Astrocyte (in vitro differentiated cells and primary cell): Measurements from ENCODE around the gene RYR2. TPM values are rescaled to one million over a fixed set of nuclear protein-coding genes. Genes with fewer than 3 reads are reported as not detected.

ENCODE experiments used
- DNase-seq: peaks from one replicate; pipeline ENCODE4 v3.0.0-alpha.2; 2010; ENCODE audit warnings: low read depth
- FAIRE-seq: peaks from 2 replicates; lab custom pipeline; 2011; peaks lifted over from hg19 to GRCh38; lab: Jason Lieb, UNC
- H2AFZ ChIP-seq: 2 replicates; pipeline ENCODE4 v1.6.0; 2012; ENCODE audit warnings: low read depth, low read length, inconsistent platforms
- H3K27ac ChIP-seq: 2 replicates; pipeline ENCODE4 v1.5.1; 2011; ENCODE audit warnings: low read depth, low read length, inconsistent platforms
- H3K27me3 ChIP-seq: 2 replicates; pipeline ENCODE4 v1.6.0; 2011; ENCODE audit warnings: low read length, inconsistent platforms; ENCODE audit not compliant: insufficient read depth
- H3K36me3 ChIP-seq: 2 replicates; pipeline ENCODE4 v1.5.1; 2011; ENCODE audit warnings: low read length, inconsistent platforms; ENCODE audit not compliant: insufficient read depth
- H3K4me1 ChIP-seq: 2 replicates; pipeline ENCODE4 v1.5.1; 2011; ENCODE audit warnings: low read length, inconsistent platforms; ENCODE audit not compliant: insufficient read depth
- H3K4me2 ChIP-seq: 2 replicates; pipeline ENCODE4 v1.6.0; 2012; ENCODE audit warnings: low read length, inconsistent platforms
- H3K4me3 ChIP-seq: 2 replicates; pipeline ENCODE4 v1.5.1; 2011; ENCODE audit warnings: low read depth, mild to moderate bottlenecking, low read length, inconsistent platforms; ENCODE audit not compliant: insufficient read depth
- H3K79me2 ChIP-seq: 2 replicates; pipeline ENCODE4 v1.6.0; 2012; ENCODE audit warnings: mild to moderate bottlenecking, low read length, inconsistent platforms; ENCODE audit not compliant: insufficient read depth
- H3K9ac ChIP-seq: 2 replicates; pipeline ENCODE4 v1.6.0; 2012; ENCODE audit warnings: mild to moderate bottlenecking, low read length, inconsistent platforms
- H3K9me3 ChIP-seq: 2 replicates; pipeline ENCODE4 v1.5.1; 2012; ENCODE audit warnings: low read depth, mild to moderate bottlenecking, low read length, inconsistent platforms; ENCODE audit not compliant: insufficient read depth
- H4K20me1 ChIP-seq: 2 replicates; pipeline ENCODE4 v1.6.0; 2012; ENCODE audit warnings: low read length, inconsistent platforms; ENCODE audit not compliant: insufficient read depth
- H3K27ac Mint-ChIP-seq: one replicate; pipeline ENCODE4 v1.8.0; 2021; ENCODE audit warnings: mild to moderate bottlenecking, mixed read lengths; ENCODE audit not compliant: unreplicated experiment
- H3K27me3 Mint-ChIP-seq: one replicate; pipeline ENCODE4 v1.8.0; 2021; ENCODE audit warnings: low read depth, mixed read lengths; ENCODE audit not compliant: unreplicated experiment
- H3K36me3 Mint-ChIP-seq: one replicate; pipeline ENCODE4 v1.8.0; 2021; ENCODE audit warnings: low read depth, mixed read lengths; ENCODE audit not compliant: unreplicated experiment
- H3K4me1 Mint-ChIP-seq: one replicate; pipeline ENCODE4 v1.8.0; 2021; ENCODE audit warnings: low read depth, mixed read lengths; ENCODE audit not compliant: unreplicated experiment
- H3K4me3 Mint-ChIP-seq: one replicate; pipeline ENCODE4 v1.8.0; 2021; ENCODE audit warnings: mild to moderate bottlenecking, moderate library complexity, mixed read lengths; ENCODE audit not compliant: unreplicated experiment
- H3K9me3 Mint-ChIP-seq: one replicate; pipeline ENCODE4 v1.8.0; 2021; ENCODE audit warnings: mild to moderate bottlenecking, mixed read lengths; ENCODE audit not compliant: unreplicated experiment
- EZH2 ChIP-seq: IDR thresholded peaks from 2 replicates; pipeline ENCODE4 v1.6.1; 2012; ENCODE audit warnings: mild to moderate bottlenecking, low read length, inconsistent platforms; ENCODE audit not compliant: insufficient read depth
- total RNA-seq: library from RNA; stranded (reverse); gene quantifications from 2 replicates; pipeline ENCODE4 v1.2.1, GENCODE V29; 2021
- TF ChIP-seq, protein P1 (sequence below): IDR thresholded peaks from 2 replicates; pipeline ENCODE4 v1.5.1; 2011; ENCODE audit warnings: low read depth, mild to moderate bottlenecking, inconsistent platforms, low read length, moderate library complexity; ENCODE audit not compliant: insufficient read depth

RYR2 gene
- total RNA-seq, 1 donor from 2014 or later = 0.30 TPM

DNA sequence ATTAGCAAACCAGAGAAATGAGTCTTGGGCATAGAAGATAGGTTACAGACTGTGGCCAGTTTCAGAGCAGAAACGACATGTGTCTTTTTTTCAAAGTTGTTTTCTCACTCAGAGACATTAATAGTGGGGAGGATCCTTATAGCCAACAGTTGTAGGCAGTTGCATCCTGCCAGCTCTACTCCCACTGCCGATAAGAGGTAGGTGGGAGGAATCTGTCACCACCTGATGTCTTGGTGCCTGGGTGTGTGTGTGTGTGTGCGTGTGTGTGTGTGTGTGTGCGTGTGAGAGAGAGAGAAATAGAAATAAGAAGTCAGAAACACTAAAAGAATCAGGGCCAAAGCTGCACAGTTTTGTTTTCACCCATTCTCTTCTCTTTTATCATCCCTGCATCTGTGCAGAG lies 629.3 kb downstream of the RYR2 start:
- Mint-ChIP-seq H3K4me1 (no peaks in the 10 kb centered on the region), H3K27ac (no peak overlapping the region), H3K27me3 (no peaks in the 10 kb centered on the region), H3K36me3 (no peaks in the 10 kb centered on the region), H3K9me3 (no peaks in the 10 kb centered on the region), H3K4me3 (no peak overlapping the region)
- no peaks in the 10 kb centered on the region for H4K20me1 ChIP-seq
- H3K27me3 ChIP-seq = no peaks in the 10 kb centered on the region
- no peak overlapping the region for H2AFZ ChIP-seq
- no peak overlapping the region for H3K4me3 ChIP-seq
- no peaks in the 10 kb centered on the region for H3K4me1 ChIP-seq
- no peaks in the 10 kb centered on the region for H3K36me3 ChIP-seq
- H3K27ac ChIP-seq = no peak overlapping the region
- H3K4me2 ChIP-seq = no peak overlapping the region
- no peaks in the 10 kb centered on the region for H3K9me3 ChIP-seq
- TF ChIP-seq, protein P1, sequence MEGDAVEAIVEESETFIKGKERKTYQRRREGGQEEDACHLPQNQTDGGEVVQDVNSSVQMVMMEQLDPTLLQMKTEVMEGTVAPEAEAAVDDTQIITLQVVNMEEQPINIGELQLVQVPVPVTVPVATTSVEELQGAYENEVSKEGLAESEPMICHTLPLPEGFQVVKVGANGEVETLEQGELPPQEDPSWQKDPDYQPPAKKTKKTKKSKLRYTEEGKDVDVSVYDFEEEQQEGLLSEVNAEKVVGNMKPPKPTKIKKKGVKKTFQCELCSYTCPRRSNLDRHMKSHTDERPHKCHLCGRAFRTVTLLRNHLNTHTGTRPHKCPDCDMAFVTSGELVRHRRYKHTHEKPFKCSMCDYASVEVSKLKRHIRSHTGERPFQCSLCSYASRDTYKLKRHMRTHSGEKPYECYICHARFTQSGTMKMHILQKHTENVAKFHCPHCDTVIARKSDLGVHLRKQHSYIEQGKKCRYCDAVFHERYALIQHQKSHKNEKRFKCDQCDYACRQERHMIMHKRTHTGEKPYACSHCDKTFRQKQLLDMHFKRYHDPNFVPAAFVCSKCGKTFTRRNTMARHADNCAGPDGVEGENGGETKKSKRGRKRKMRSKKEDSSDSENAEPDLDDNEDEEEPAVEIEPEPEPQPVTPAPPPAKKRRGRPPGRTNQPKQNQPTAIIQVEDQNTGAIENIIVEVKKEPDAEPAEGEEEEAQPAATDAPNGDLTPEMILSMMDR = no peak
- TF ChIP-seq EZH2 = no peak
- no peak for FAIRE-seq
- H3K79me2 ChIP-seq = no peaks in the 10 kb centered on the region
- no peak for DNase-seq
- no peak overlapping the region for H3K9ac ChIP-seq

DNA sequence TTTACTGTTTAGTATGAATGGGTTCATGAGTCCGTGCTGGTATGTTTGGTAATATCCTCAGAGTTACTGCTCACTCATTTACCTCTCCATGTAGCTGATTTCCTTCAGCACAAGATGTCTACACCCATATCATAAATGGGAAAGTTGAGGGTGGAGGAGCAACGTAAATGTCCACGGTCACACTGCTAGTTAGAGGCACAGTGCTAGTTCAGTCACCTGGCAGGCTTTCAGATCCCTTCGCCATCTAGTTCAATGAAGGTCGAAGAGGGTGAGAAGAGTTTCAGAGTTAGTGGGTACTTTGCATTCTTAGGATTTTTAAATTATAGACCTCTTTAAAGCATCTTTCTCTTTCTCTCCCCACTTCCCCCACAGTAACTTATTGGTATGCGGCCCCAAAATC lies 630.0 kb downstream of the RYR2 start:
- Histone ChIP-seq H3K27ac (no peak overlapping the region), H3K4me3 (no peak overlapping the region), H3K9me3 (no peaks in the 10 kb centered on the region), H3K79me2 (no peaks in the 10 kb centered on the region), H3K27me3 (no peaks in the 10 kb centered on the region), H4K20me1 (no peaks in the 10 kb centered on the region), H3K4me1 (no peaks in the 10 kb centered on the region), H2AFZ (no peak overlapping the region), H3K4me2 (no peak overlapping the region), H3K9ac (no peak overlapping the region), H3K36me3 (no peaks in the 10 kb centered on the region)
- TF ChIP-seq, protein P1 = no peak
- no peak for TF ChIP-seq EZH2
- FAIRE-seq = no peak
- Mint-ChIP-seq H3K4me3 (no peak overlapping the region), H3K36me3 (no peaks in the 10 kb centered on the region), H3K9me3 (no peaks in the 10 kb centered on the region), H3K4me1 (no peaks in the 10 kb centered on the region), H3K27me3 (no peaks in the 10 kb centered on the region), H3K27ac (no peak overlapping the region)
- DNase-seq = no peak

DNA sequence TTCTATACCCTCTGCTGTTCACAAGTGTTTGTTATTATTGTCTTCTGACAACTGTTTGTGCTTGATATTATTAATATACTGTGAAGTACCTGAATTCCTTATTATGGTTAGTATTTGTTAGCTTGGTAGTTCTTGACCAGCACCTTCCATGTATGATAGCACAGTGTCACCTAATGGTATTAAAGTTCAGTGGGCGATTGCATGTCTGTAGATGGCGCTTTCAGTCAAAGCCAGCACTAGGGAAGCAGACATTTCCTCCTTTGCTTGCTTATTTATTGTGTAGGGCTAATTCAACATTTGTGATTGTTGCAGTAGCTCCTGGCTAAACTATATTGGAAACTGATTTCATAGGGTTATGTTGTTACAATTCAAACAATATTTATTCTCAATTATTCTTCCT lies 630.8 kb downstream of the RYR2 start:
- Histone ChIP-seq H3K27ac (no peak overlapping the region), H3K9me3 (no peaks in the 10 kb centered on the region), H3K4me1 (no peaks in the 10 kb centered on the region), H3K79me2 (no peaks in the 10 kb centered on the region), H3K4me3 (no peak overlapping the region), H3K36me3 (no peaks in the 10 kb centered on the region), H4K20me1 (no peaks in the 10 kb centered on the region), H2AFZ (no peak overlapping the region), H3K4me2 (no peak overlapping the region), H3K9ac (no peak overlapping the region), H3K27me3 (no peaks in the 10 kb centered on the region)
- no peak for DNase-seq
- no peak overlapping the region for H3K4me3 Mint-ChIP-seq
- peaks cover 7% of the 10 kb centered on the region for H3K4me1 Mint-ChIP-seq
- no peak for FAIRE-seq
- H3K27me3 Mint-ChIP-seq = no peaks in the 10 kb centered on the region
- no peak for TF ChIP-seq EZH2
- TF ChIP-seq, protein P1 = no peak
- H3K36me3 Mint-ChIP-seq = no peaks in the 10 kb centered on the region
- H3K9me3 Mint-ChIP-seq = no peaks in the 10 kb centered on the region
- H3K27ac Mint-ChIP-seq = no peak overlapping the region
